Lung (tissue), 12 donors: ENCODE measurements around the gene HAUS8. TPM values are rescaled to one million over a fixed set of nuclear protein-coding genes. Genes with fewer than 3 reads are reported as not detected.

Experiments
- ATAC-seq: fragments of 200-7000 bp; cut with Tn5 transposase; one replicate; pipeline ENCODE4 v1.9.1; 2020; ENCODE audit warnings: moderate number of reproducible peaks; ENCODE audit not compliant: insufficient read depth, low FRiP score
- DNase-seq, 3 donors: peaks; one replicate each; pipeline ENCODE4 v3.0.0-alpha.2; 2013 to 2017
- H3K27ac ChIP-seq, 2 donors: one replicate each; pipeline ENCODE4 v1.5.1; 2013; ENCODE audit warnings: mild to moderate bottlenecking in 2 of 2, moderate library complexity in 2 of 2, control low read depth in 1 of 2, inconsistent platforms in 1 of 2, low read depth in 1 of 2, low read length in 1 of 2
- H3K27me3 ChIP-seq, 3 donors: one replicate each; pipeline ENCODE4 v1.5.1; 2013; ENCODE audit warnings: low read length in 2 of 3; ENCODE audit not compliant: control insufficient read depth in 3 of 3, insufficient read depth in 3 of 3
- H3K36me3 ChIP-seq, 4 donors: one replicate each; pipeline ENCODE4 v1.5.1; 2013; ENCODE audit warnings: low read length in 4 of 4, mild to moderate bottlenecking in 1 of 4, moderate library complexity in 1 of 4; ENCODE audit not compliant: control insufficient read depth in 4 of 4, insufficient read depth in 4 of 4
- H3K4me1 ChIP-seq, 5 donors: one replicate each; pipeline ENCODE4 v1.5.1; 2013; ENCODE audit warnings: low read length in 5 of 5, mild to moderate bottlenecking in 2 of 5, moderate library complexity in 1 of 5; ENCODE audit not compliant: control insufficient read depth in 5 of 5, insufficient read depth in 5 of 5
- H3K4me3 ChIP-seq: one replicate; pipeline ENCODE4 v1.5.1; 2013; ENCODE audit warnings: mild to moderate bottlenecking, control low read depth, moderate library complexity
- H3K9ac ChIP-seq, 2 donors: one replicate each; pipeline ENCODE4 v1.5.1; 2013; ENCODE audit warnings: low read length in 2 of 2, control low read depth in 1 of 2; ENCODE audit not compliant: insufficient read depth in 1 of 2
- H3K9me3 ChIP-seq, 4 donors: one replicate each; pipeline ENCODE4 v1.5.1; 2013; ENCODE audit warnings: low read length in 3 of 4, mild to moderate bottlenecking in 1 of 4, moderate library complexity in 1 of 4; ENCODE audit not compliant: control insufficient read depth in 4 of 4, insufficient read depth in 3 of 4
- whole genome bisulfite sequencing, 2 donors: extraction: QIAGEN DNeasy Blood & Tissue Kit; methylation state at CpG; one replicate each; pipeline ENCODE4 v1.1.7; 2013; 5-methylcytosine and 5-hydroxymethylcytosine counted together
- polyA plus RNA-seq, 2 donors: library from polyadenylated mRNA; stranded (reverse); fragments of 200-250 nt; gene quantifications; one replicate each; pipeline ENCODE4 v1.2.1, GENCODE V29; 2013
- total RNA-seq, 2 donors: library from RNA; depleted of rRNA in 1 of 2; stranded (reverse); fragments of >200 nt in 1 of 2; gene quantifications; one replicate each; pipeline ENCODE4 v1.2.1, GENCODE V29; 2014 to 2021
- TF ChIP-seq, protein P1 (sequence below): IDR thresholded peaks from 2 replicates; pipeline ENCODE4 v1.5.1; 2012; ENCODE audit warnings: mild to moderate bottlenecking; ENCODE audit errors: control extremely low read depth, extremely low read depth
- donor health status: control.
- donor health status: control.
- donor health status: Bipolar disorder and iron deficiency.
- donor health status: healthy.
- donor health status: DM: yes; HTN: yes; CAD: no.

Gene HAUS8
- total and polyA plus RNA-seq, 4 donors, result 6.1 to 13.8 (median 8.5) TPM

GRCh38 chr19:17114414-17114831, 39.2 kb upstream of the HAUS8 start:
- DNase-seq, result no peak
- Histone ChIP-seq H3K27ac (peak overlapping the region in 1 of 2 donors; percentile 3), H3K9me3 (no peaks in the 10 kb centered on the region), H3K36me3 (peaks cover 0 to 27% (median 6%) of the 10 kb centered on the region in 4 donors), H3K9ac (no peak overlapping the region), H3K4me1 (peaks cover 0 to 5% (median 0%) of the 10 kb centered on the region in 5 donors), H3K4me3 (no peak overlapping the region), H3K27me3 (no peaks in the 10 kb centered on the region)
- TF ChIP-seq, protein P1, sequence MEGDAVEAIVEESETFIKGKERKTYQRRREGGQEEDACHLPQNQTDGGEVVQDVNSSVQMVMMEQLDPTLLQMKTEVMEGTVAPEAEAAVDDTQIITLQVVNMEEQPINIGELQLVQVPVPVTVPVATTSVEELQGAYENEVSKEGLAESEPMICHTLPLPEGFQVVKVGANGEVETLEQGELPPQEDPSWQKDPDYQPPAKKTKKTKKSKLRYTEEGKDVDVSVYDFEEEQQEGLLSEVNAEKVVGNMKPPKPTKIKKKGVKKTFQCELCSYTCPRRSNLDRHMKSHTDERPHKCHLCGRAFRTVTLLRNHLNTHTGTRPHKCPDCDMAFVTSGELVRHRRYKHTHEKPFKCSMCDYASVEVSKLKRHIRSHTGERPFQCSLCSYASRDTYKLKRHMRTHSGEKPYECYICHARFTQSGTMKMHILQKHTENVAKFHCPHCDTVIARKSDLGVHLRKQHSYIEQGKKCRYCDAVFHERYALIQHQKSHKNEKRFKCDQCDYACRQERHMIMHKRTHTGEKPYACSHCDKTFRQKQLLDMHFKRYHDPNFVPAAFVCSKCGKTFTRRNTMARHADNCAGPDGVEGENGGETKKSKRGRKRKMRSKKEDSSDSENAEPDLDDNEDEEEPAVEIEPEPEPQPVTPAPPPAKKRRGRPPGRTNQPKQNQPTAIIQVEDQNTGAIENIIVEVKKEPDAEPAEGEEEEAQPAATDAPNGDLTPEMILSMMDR, result no peak
- 76 to 89% methylated on average over 12 of the region's 12 CpGs for WGBS, 2 donors
- no peak for ATAC-seq

DNA sequence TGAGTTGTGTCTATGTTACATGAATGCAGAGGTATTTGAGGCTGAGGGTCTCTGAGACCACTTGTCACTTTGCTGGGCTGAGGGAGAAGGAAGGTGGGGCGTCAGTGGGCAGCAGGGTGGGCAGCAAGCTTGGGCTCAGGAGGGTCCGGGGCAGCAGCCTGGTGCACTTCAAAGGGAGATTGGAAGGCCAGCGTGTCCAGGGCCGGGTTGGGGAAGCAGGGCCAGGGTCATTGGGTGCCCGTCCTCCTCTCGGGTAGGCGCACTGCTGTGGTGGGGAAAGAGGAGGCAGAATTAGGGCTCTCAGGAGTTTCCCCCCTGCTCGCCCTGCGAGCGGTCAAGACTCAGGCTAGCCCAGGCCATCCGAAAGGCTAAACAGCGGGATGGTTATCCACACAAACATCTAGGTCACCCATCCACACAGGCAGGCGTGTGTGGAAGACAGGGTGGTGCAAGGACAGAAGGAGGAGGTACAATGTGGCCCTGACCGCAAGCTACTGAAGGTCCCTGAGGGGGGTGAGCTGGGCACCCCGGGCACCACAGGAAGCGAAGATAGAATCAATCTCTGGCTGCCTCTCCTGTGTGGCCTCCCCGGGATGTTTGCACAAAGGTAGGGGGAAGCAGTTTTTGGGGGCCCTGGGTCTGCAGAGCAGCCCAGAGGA, 38.0 kb upstream of the HAUS8 start:
- H3K9me3 ChIP-seq, result no peaks in the 10 kb centered on the region
- no peak overlapping the region for H3K4me3 ChIP-seq
- H3K27ac ChIP-seq, result peak overlapping the region in 1 of 2 donors; percentile 5
- ATAC-seq (no peak), DNase-seq (no peak)
- peaks cover 0 to 5% (median 0%) of the 10 kb centered on the region in 5 donors for H3K4me1 ChIP-seq
- TF ChIP-seq, protein P1, result no peak
- H3K36me3 ChIP-seq, result peaks cover 0 to 23% (median 6%) of the 10 kb centered on the region in 4 donors
- H3K9ac ChIP-seq, result no peak overlapping the region
- 84 to 88% methylated on average over 17 of the region's 17 CpGs for WGBS, 2 donors
- H3K27me3 ChIP-seq, result no peaks in the 10 kb centered on the region

GRCh38 chr19:17112700-17113099, 37.4 kb upstream of the HAUS8 start:
- Histone ChIP-seq H3K27me3 (no peaks in the 10 kb centered on the region), H3K4me1 (peaks cover 0 to 5% (median 0%) of the 10 kb centered on the region in 5 donors), H3K27ac (peak overlapping the region in 1 of 2 donors; percentile 34), H3K4me3 (no peak overlapping the region), H3K9ac (no peak overlapping the region), H3K9me3 (no peaks in the 10 kb centered on the region), H3K36me3 (peaks cover 0 to 23% (median 6%) of the 10 kb centered on the region in 4 donors)
- TF ChIP-seq, protein P1, result no peak
- ATAC-seq, result no peak
- WGBS, 2 donors, result 54 to 69% methylated on average over 7 of the region's 7 CpGs
- no peak for DNase-seq
